Duodenal mucosa (tissue), 2 donors: ENCODE measurements around the gene KIF13A.
"Not testable (repeated sequence)": the region's sequence is repeated elsewhere in the genome, so short reads cannot be mapped to it uniquely, and the experiment has no call there.

Experiments
- H3K27ac ChIP-seq: one replicate; pipeline ENCODE4 v1.7.0; 2013; ENCODE audit warnings: low read depth, low read length
- H3K27me3 ChIP-seq, 2 donors: one replicate each; pipeline ENCODE4 v1.7.0; 2013; ENCODE audit warnings: low read length in 2 of 2, control low read depth in 1 of 2; ENCODE audit not compliant: insufficient read depth in 2 of 2, control insufficient read depth in 1 of 2
- H3K36me3 ChIP-seq, 2 donors: one replicate each; pipeline ENCODE4 v1.7.0; 2013; ENCODE audit warnings: low read length in 2 of 2, control low read depth in 1 of 2; ENCODE audit not compliant: insufficient read depth in 2 of 2, control insufficient read depth in 1 of 2
- H3K4me1 ChIP-seq, 2 donors: one replicate each; pipeline ENCODE4 v1.7.0; 2013; ENCODE audit warnings: low read length in 2 of 2, control low read depth in 1 of 2; ENCODE audit not compliant: insufficient read depth in 2 of 2, control insufficient read depth in 1 of 2
- H3K4me3 ChIP-seq, 2 donors: one replicate each; pipeline ENCODE4 v1.7.0; 2013; ENCODE audit warnings: low read length in 2 of 2, low read depth in 1 of 2
- H3K9ac ChIP-seq, 2 donors: one replicate each; pipeline ENCODE4 v1.7.0; 2013; ENCODE audit warnings: low read length in 2 of 2, low read depth in 1 of 2
- H3K9me3 ChIP-seq, 2 donors: one replicate each; pipeline ENCODE4 v1.7.0; 2013; ENCODE audit warnings: low read length in 2 of 2, control low read depth in 1 of 2; ENCODE audit not compliant: control insufficient read depth in 1 of 2

The KIF13A gene

DNA sequence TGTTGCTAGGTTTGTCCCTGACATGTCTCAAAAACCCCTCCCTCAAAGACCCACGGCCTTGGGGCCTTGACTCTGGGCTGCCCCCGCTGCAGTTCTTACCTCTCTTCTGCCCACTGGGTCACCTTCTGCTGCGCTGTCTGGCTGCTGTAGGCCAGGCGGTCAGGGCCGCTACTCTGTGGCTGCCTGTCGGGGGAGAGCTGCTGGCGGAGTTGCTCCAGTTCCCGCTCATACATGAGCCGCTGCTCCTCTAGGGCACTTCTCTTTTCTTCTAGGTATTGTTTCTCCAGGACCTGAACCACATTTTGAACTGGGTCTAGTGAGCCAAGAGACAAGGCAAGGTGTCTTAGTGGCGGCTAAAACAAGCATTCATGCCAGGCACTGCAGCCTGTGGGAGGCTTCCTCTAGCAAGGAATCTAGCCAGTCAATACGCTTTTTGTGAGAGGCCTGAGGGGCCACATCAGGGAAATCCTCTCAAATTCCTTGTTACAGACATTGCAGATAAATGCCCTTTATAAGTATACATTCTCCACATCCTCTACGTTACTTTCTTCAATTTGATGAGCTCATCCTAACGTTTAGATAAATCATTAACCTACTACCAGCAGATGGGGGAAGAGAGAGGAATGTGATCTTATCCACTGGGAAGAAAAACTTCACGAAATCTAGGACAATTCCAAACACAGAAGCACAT lies 170.4 kb downstream of the KIF13A start:
- Histone ChIP-seq H3K27me3 (no peaks in the 10 kb centered on the region), H3K4me3 (no peak overlapping the region), H3K4me1 (no peaks in the 10 kb centered on the region), H3K36me3 (peaks cover 9 to 24% of the 10 kb centered on the region in 2 donors), H3K9ac (no peak overlapping the region), H3K9me3 (no peaks in the 10 kb centered on the region), H3K27ac (no peak overlapping the region)

DNA sequence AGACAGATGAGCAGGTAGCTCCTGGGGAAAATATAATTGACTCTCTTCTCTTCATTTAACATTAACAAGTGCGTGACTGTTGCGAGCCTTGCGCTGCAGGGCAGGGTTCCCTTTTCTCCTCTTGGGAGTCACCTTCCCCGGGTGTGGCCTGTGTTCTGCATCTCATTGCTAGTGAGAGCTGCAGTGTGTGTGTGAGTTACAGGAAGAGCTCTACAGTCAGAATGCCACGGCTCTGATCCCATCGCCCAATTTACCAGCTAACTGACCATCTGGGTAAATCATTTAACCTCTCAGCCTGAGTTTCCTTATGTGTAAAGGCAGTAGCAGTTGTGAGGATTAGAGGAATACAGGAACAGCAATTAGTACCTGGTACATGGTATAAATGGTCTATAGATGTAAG lies 173.9 kb downstream of the KIF13A start:
- no peak overlapping the region for H3K4me3 ChIP-seq
- H3K9ac ChIP-seq, result no peak overlapping the region
- H3K27me3 ChIP-seq, result no peaks in the 10 kb centered on the region
- H3K36me3 ChIP-seq, result peaks cover 9 to 32% of the 10 kb centered on the region in 2 donors
- no peak overlapping the region for H3K27ac ChIP-seq
- H3K4me1 ChIP-seq, result no peaks in the 10 kb centered on the region
- H3K9me3 ChIP-seq, result no peaks in the 10 kb centered on the region

DNA sequence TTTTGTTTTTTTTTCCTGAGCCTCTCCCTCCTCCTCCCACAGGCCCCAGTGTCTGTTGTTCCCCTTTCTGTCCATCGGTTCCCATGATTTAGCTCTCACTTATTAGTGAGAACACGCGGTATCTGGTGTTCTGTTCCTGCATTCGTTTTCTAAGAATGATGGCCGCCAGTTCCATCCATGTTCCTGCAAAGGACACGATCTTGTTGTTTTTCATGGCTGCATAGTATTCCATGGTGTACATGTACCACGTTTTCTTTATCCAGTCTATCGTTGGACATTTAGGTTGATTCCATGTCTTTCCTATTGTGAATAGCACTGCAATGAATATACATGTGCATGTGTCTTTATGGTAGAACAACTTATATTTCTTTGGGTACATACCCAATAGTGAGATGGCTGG lies 175.1 kb downstream of the KIF13A start:
- Histone ChIP-seq H3K4me3 (no peak overlapping the region), H3K9me3 (no peaks in the 10 kb centered on the region), H3K27ac (no peak overlapping the region), H3K9ac (no peak overlapping the region), H3K4me1 (no peaks in the 10 kb centered on the region), H3K36me3 (peaks cover 9 to 40% of the 10 kb centered on the region in 2 donors), H3K27me3 (no peaks in the 10 kb centered on the region)

GRCh38 chr6:17808609-17809008 lies 178.8 kb downstream of the KIF13A start:
- Histone ChIP-seq H3K9me3 (no peaks in the 10 kb centered on the region), H3K27me3 (no peaks in the 10 kb centered on the region), H3K4me1 (no peaks in the 10 kb centered on the region), H3K9ac (no peak overlapping the region), H3K27ac (no peak overlapping the region), H3K36me3 (peaks cover 3 to 38% of the 10 kb centered on the region in 2 donors), H3K4me3 (no peak overlapping the region)

- not testable (repeated sequence) for H3K4me1 ChIP-seq, H3K9ac ChIP-seq, H3K4me3 ChIP-seq, H3K27ac ChIP-seq, H3K9me3 ChIP-seq, H3K27me3 ChIP-seq
- H3K36me3 ChIP-seq, result peaks cover 3 to 32% of the 10 kb centered on the region in 2 donors
These were observed 180.0 kb downstream of the KIF13A start for GRCh38 chr6:17807431-17807830.

DNA sequence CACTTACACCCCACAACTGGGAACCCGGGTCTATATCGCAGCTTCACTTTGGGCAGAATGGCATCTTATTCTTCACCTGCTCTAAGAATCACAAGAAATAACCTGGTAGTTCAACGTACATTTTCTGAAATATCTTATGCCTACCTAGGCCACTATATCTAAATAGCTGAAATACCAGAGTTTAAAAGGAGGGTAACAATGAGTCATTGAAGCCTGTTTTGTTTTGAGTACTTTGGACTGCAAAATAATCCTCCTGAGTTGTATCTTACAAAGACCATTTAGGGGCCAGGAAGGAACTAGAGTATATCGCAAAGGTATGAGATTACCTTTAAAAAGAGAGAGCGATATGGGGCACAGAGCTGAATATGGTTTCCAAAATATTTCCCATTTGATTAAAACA lies 184.0 kb downstream of the KIF13A start:
- Histone ChIP-seq H3K9ac (no peak overlapping the region), H3K9me3 (no peaks in the 10 kb centered on the region), H3K4me3 (no peak overlapping the region), H3K27ac (no peak overlapping the region), H3K27me3 (no peaks in the 10 kb centered on the region), H3K36me3 (peaks cover 15 to 54% of the 10 kb centered on the region in 2 donors), H3K4me1 (no peaks in the 10 kb centered on the region)

GRCh38 chr6:17798477-17799154 lies 188.8 kb downstream of the KIF13A start:
- Histone ChIP-seq H3K36me3 (peaks cover 35 to 76% of the 10 kb centered on the region in 2 donors), H3K9ac (no peak overlapping the region), H3K4me1 (no peaks in the 10 kb centered on the region), H3K27ac (no peak overlapping the region), H3K4me3 (no peak overlapping the region), H3K27me3 (no peaks in the 10 kb centered on the region), H3K9me3 (no peaks in the 10 kb centered on the region)

DNA sequence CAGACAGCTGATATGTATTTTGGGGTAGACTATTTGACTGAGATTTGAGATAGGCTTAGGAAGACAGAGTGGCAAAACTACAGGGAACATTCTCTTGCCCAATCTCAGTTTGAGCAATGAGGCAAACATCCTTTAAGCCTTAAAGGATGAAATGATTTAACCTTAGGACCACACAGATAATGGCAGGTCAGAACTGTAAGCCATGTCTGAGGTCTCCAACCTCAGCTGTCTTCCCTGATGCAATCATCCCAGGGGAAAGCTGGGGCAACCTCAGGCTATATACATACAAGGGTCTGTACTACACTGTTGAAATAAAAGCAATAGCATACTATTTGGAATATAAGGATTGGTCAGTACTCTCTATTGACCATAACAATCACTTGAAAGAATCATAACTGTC lies 196.9 kb downstream of the KIF13A start:
- Histone ChIP-seq H3K4me1 (no peaks in the 10 kb centered on the region), H3K9ac (no peak overlapping the region), H3K27me3 (no peaks in the 10 kb centered on the region), H3K27ac (no peak overlapping the region), H3K4me3 (no peak overlapping the region), H3K36me3 (peaks cover 26 to 61% of the 10 kb centered on the region in 2 donors), H3K9me3 (no peaks in the 10 kb centered on the region)

- H3K27ac ChIP-seq, result no peak overlapping the region
- no peaks in the 10 kb centered on the region for H3K9me3 ChIP-seq
- H3K36me3 ChIP-seq, result peaks cover 18 to 60% of the 10 kb centered on the region in 2 donors
- H3K4me3 ChIP-seq, result no peak overlapping the region
- H3K9ac ChIP-seq, result no peak overlapping the region
- no peaks in the 10 kb centered on the region for H3K4me1 ChIP-seq
- H3K27me3 ChIP-seq, result no peaks in the 10 kb centered on the region
These were observed 202.2 kb downstream of the KIF13A start for GRCh38 chr6:17785094-17785787.

- no peak overlapping the region for H3K9ac ChIP-seq
- peaks cover 24 to 65% of the 10 kb centered on the region in 2 donors for H3K36me3 ChIP-seq
- no peak overlapping the region for H3K4me3 ChIP-seq
- H3K27me3 ChIP-seq, result no peaks in the 10 kb centered on the region
- H3K9me3 ChIP-seq, result no peaks in the 10 kb centered on the region
- no peak overlapping the region for H3K27ac ChIP-seq
- no peaks in the 10 kb centered on the region for H3K4me1 ChIP-seq
These were observed 207.4 kb downstream of the KIF13A start for GRCh38 chr6:17780061-17780460.
